Rectal smooth muscle tissue (tissue), 1 donor: ENCODE measurements around the gene PROM2.

Experiments used
- H3K27ac ChIP-seq: one replicate; pipeline ENCODE4 v1.7.0; 2013; ENCODE audit warnings: low read depth, low read length, inconsistent platforms
- H3K27me3 ChIP-seq: one replicate; pipeline ENCODE4 v1.7.0; 2013; ENCODE audit warnings: low read length; ENCODE audit not compliant: control insufficient read depth, insufficient read depth
- H3K36me3 ChIP-seq: one replicate; pipeline ENCODE4 v1.7.0; 2013; ENCODE audit warnings: low read length; ENCODE audit not compliant: control insufficient read depth, insufficient read depth
- H3K4me1 ChIP-seq: one replicate; pipeline ENCODE4 v1.7.0; 2013; ENCODE audit warnings: low read length; ENCODE audit not compliant: control insufficient read depth, insufficient read depth
- H3K4me3 ChIP-seq: one replicate; pipeline ENCODE4 v1.7.0; 2013; ENCODE audit warnings: low read length
- H3K9ac ChIP-seq: one replicate; pipeline ENCODE4 v1.7.0; 2013; ENCODE audit warnings: low read length

Gene PROM2

DNA sequence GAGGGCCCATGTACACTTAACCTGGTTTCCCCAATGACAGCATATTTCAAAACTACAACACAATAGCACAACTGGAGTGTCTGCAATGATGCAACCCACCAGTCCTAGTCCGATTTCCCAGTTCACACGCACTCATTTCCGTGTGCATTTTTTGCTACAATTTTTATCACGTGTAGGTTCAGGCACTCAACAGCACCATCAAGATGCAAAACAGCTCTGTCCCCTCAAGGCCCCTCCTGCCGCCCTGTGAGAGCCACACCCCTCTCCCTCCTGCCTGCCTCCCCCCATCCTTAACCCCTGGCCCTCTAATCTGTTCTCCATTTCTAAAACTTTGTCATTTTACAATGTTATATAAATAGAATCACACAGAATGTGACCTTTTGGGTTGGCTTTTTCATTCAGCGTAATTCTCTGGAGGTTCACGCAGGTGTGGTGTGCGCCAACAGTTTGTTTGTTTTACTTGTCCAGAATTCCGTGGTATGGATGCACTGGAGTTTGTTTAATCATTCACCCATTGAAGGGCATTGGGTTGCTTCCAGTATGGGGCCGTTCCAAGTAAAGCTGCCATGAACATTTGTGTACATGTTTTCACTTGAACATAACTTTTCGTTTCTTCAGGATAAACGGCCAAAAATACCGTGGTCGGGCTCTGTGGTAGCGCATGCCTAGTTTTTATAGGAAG, 31.3 kb downstream of the PROM2 start:
- H3K4me3 ChIP-seq: peak overlapping the region; percentile 9
- no peaks in the 10 kb centered on the region for H3K4me1 ChIP-seq
- H3K9ac ChIP-seq: no peak overlapping the region
- no peaks in the 10 kb centered on the region for H3K27me3 ChIP-seq
- H3K27ac ChIP-seq: no peak overlapping the region
- H3K36me3 ChIP-seq: no peaks in the 10 kb centered on the region

DNA sequence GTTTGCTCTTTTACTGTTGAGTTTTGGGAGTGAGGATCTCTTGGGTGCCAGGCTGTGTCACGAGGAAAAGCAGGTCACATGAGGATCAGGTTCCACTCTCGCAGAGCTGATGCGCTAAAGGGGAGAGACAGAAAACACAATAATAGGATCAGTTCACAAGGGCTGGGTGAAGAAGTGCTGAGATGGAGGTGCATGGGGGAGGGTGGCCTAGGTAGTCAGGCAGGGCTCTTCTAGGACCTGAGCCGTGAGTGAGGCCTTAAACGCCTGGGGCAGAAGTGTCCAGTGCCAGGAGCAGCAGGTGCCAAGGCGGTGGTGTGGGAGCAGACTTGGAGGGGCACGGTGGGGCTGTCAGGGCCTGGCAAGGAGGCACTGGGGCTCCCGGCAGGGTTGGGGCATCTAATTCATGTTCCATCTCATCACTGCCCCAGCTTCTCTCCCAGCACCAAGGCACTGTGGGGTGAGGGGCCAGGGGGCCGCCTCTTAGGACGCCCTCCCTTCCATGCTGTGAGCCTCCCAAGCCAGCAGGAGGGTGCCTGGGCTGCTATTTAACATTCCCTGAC, 32.2 kb downstream of the PROM2 start:
- no peak overlapping the region for H3K27ac ChIP-seq
- H3K9ac ChIP-seq: no peak overlapping the region
- H3K4me1 ChIP-seq: no peaks in the 10 kb centered on the region
- no peaks in the 10 kb centered on the region for H3K27me3 ChIP-seq
- no peak overlapping the region for H3K4me3 ChIP-seq
- no peaks in the 10 kb centered on the region for H3K36me3 ChIP-seq

DNA sequence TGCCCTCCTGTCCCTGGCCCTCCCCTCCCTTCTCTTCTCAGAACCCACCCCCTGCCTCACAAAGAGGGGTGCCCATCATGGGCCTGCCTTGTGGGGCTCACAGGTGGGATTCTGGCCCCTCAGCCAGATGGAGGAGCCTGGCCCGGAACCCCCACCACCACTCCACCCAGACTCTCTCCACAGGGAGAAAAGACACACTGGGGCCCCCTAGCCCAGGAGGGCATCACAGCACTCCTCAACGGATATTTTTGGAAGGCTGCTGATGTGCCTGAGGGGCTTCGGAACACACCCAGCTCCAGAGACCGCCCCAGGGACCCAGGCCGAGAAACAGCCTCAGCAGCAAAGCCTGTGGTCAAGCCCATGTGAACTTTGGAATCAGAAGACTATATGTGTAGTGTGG, 32.8 kb downstream of the PROM2 start:
- no peaks in the 10 kb centered on the region for H3K4me1 ChIP-seq
- H3K27ac ChIP-seq: no peak overlapping the region
- H3K27me3 ChIP-seq: no peaks in the 10 kb centered on the region
- no peaks in the 10 kb centered on the region for H3K36me3 ChIP-seq
- H3K9ac ChIP-seq: no peak overlapping the region
- H3K4me3 ChIP-seq: no peak overlapping the region

DNA sequence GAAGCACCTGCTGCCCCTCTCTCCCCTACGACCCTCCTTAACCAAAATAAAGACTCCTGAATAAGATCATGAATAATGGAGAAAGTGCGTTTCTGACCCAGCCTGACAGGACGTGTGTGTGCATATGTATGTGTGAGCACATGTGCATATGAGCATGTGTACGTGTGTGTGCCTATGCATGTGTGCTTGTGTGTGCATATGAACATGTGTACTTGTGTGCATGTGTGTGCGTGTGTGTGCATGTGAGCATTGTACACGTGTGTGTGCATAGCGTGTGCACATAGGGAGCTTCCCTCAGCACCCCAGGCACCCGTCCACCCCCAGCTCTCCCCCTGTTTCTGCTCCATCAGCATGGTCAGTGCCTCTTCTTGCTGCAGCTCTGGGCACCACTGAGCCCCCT, 33.6 kb downstream of the PROM2 start:
- H3K4me3 ChIP-seq: no peak overlapping the region

GRCh38 chr2:95308426-95308990, 34.3 kb downstream of the PROM2 start:
- H3K27ac ChIP-seq: no peak overlapping the region
- H3K4me3 ChIP-seq: no peak overlapping the region
- no peaks in the 10 kb centered on the region for H3K4me1 ChIP-seq
- H3K36me3 ChIP-seq: no peaks in the 10 kb centered on the region
- no peaks in the 10 kb centered on the region for H3K27me3 ChIP-seq
- no peak overlapping the region for H3K9ac ChIP-seq

More for the DNA sequence above, 33.6 kb downstream of the PROM2 start:
- no peak overlapping the region for H3K9ac ChIP-seq
- H3K27ac ChIP-seq: no peak overlapping the region
- H3K27me3 ChIP-seq: no peaks in the 10 kb centered on the region
- no peaks in the 10 kb centered on the region for H3K36me3 ChIP-seq
- H3K4me1 ChIP-seq: no peaks in the 10 kb centered on the region

DNA sequence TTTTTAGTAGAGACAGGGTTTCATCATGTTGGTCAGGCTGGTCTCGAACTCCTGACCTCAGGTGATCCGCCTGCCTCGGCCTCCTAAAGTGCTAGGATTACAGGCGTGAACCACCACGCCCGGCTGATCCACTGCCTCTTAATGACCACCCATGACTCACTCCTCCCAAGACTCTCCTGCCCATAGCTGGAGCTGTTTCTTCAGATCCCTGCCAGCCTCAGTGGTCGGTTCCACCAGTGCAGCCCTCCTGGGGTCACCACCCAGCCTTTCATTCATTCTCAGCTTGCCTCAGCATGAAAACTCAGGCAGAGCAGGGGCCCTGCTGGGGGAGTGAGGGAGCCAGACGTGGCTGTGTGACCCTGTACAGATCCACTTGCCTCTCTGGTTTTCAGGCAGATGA, 35.4 kb downstream of the PROM2 start:
- Histone ChIP-seq H3K9ac (no peak overlapping the region), H3K27me3 (no peaks in the 10 kb centered on the region), H3K4me3 (no peak overlapping the region), H3K4me1 (no peaks in the 10 kb centered on the region), H3K27ac (no peak overlapping the region), H3K36me3 (no peaks in the 10 kb centered on the region)

DNA sequence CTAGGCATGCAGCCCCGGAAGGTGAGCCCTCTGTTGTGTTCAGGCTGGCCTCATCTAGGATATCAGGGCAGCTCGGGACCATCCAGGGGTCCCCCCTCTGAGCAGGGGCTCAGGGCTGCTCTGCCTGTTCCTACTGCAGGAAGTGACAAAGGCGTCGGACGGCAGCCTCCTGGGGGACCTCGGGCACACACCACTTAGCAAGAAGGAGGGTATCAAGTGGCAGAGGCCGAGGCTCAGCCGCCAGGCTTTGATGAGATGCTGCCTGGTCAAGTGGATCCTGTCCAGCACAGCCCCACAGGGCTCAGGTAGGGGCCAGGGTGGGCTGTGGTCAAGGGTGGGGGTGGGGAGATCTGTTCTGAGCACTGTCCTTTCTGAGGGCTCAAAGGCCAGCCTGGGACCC, 36.0 kb downstream of the PROM2 start:
- no peaks in the 10 kb centered on the region for H3K4me1 ChIP-seq

GRCh38 chr2:95310651-95311050, 36.4 kb downstream of the PROM2 start:
- Histone ChIP-seq H3K4me3 (no peak overlapping the region), H3K27me3 (no peaks in the 10 kb centered on the region), H3K4me1 (no peaks in the 10 kb centered on the region), H3K9ac (no peak overlapping the region), H3K36me3 (no peaks in the 10 kb centered on the region), H3K27ac (no peak overlapping the region)

More for the DNA sequence above, 36.0 kb downstream of the PROM2 start:
- Histone ChIP-seq H3K27me3 (no peaks in the 10 kb centered on the region), H3K36me3 (no peaks in the 10 kb centered on the region), H3K9ac (no peak overlapping the region), H3K4me3 (no peak overlapping the region), H3K27ac (no peak overlapping the region)

DNA sequence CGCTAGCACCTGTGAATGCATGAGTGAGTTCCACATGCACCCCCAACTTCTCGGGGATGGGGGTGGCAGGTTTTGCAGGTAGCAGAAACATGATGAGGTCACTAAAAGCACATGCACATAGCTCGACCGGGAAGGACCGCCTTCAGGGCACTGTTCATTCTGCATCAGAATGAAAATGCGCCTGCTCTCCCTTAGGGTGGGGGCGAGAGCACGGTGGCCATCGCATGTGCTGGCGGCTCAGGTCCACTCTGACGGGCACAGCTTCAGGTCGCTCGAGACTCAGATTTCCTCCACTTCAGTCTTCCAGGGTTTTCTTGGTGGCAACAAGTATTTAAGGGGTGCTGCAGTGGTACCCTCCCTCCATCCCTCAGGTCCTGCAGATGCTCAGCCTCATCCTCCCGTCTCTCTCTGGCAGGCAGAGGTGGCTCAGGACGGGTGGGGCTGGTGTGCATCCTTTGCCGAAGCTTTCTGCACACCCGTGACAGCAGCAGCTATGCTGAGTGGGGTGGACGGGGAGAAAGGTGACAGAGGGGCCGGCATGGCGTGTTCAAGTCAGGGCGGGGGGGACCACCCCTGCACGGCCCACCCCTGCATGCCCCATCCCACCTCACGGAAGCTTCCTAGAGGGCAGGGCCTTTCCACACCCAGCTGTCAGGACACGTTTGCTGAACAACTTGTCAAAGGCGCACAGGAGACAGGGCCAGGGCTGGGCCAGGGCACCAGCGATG, 37.7 kb downstream of the PROM2 start:
- no peaks in the 10 kb centered on the region for H3K4me1 ChIP-seq
- no peaks in the 10 kb centered on the region for H3K36me3 ChIP-seq
- no peak overlapping the region for H3K9ac ChIP-seq
- H3K4me3 ChIP-seq: no peak overlapping the region
- no peaks in the 10 kb centered on the region for H3K27me3 ChIP-seq
- H3K27ac ChIP-seq: no peak overlapping the region

DNA sequence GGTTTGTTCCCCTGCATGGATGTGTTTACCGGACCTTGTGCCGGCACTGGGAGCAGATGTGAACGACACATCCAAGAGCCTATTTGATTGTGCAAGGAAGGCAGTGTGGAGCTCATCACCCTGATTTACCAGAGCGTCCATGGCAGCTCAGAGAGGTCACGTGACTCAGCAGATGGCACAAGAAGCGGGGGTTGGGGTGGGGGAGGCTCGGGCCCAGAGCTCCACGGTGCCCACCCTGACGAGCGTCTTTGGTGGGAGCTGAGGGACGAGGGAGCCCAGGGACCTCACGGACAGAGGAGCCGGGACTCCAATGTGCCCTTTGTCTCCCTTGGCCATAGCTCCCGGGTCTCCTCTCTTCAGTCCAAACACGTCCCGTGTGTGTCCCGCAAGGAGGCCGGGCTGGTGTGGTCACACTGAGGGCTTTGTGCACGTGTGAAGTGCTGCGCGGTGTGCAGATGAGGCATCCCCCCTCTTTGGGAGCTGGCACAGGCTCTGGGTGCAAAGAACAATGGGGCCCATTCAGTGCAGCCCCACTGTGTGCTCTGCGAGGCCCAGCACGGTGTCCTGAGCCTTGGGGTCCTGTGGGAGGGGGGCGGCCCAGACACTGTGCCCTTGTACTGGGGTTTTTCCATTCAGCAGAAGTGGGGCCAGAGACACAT, 38.4 kb downstream of the PROM2 start:
- H3K36me3 ChIP-seq: no peaks in the 10 kb centered on the region

DNA sequence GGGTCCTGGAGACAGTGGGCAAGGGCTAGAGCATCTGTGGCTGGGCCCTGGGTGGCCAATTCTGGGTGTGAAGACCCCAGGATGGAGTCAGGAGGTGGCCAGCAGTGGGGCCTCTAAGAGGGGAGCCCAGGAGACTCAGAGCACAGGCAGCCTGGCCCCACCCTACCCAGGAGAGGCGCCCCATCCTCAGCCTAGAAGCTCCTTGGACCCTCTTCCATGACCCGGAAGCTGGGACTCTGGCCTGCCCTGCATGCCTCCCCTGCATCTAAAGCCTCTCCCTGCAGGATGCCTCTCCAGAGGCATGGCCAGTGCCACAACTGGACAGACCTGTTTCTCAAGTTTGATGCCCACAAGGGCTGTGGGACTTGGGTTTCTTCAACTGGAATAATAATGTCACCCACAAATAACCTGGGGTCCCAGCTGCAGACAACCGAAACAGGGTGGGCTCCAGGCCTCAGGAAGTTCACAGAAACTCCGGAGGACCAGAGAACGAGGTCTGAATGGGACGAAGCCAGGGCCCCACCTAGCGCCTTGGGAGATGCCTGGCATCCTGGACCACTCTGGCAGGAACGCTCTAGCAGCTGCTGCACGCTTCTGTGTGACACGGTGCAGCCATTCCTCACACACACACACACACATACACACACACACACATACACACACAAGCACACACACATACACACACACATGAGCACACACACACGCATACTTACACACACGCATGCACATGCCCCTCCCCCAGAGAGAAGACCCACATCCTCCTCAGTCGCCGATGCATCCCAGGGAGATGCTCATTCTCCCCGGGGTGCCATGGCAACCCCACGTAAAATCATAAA, 39.3 kb downstream of the PROM2 start:
- no peaks in the 10 kb centered on the region for H3K36me3 ChIP-seq
- no peaks in the 10 kb centered on the region for H3K27me3 ChIP-seq
- H3K4me3 ChIP-seq: no peak overlapping the region
- H3K27ac ChIP-seq: no peak overlapping the region
- H3K9ac ChIP-seq: no peak overlapping the region
- H3K4me1 ChIP-seq: no peaks in the 10 kb centered on the region

More for the DNA sequence above, 38.4 kb downstream of the PROM2 start:
- Histone ChIP-seq H3K27me3 (no peaks in the 10 kb centered on the region), H3K27ac (no peak overlapping the region), H3K4me1 (no peaks in the 10 kb centered on the region), H3K4me3 (no peak overlapping the region), H3K9ac (no peak overlapping the region)

DNA sequence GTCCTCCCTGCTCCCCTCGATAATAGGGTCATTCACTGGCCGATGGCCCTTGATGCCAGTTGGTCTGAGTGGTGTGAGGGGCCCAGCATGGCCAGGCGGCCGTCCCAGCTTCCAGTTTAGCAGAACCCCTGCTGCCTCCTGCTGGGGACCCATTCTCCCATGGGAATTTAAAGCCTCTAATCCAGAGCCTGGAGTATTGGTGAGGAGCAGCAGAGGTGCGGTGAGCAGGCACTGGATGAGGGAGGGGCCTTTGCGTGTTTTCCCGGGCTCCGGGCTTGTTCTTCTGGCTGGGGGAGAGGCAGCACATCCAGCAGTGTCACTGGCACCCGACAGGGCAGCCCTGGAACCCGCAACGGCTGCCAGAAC, 40.3 kb downstream of the PROM2 start:
- no peaks in the 10 kb centered on the region for H3K36me3 ChIP-seq
- H3K27me3 ChIP-seq: no peaks in the 10 kb centered on the region
- H3K4me3 ChIP-seq: no peak overlapping the region
- H3K27ac ChIP-seq: no peak overlapping the region
- H3K9ac ChIP-seq: no peak overlapping the region
- H3K4me1 ChIP-seq: no peaks in the 10 kb centered on the region
